Left ventricle myocardium inferior (tissue), 1 donor: Measurements from ENCODE around the gene RAD51B. TPM values are rescaled to one million over a fixed set of nuclear protein-coding genes. Genes with fewer than 3 reads are reported as not detected.

Experiments
- DNase-seq: peaks from one replicate; pipeline ENCODE4 v3.0.0-alpha.2; 2020
- H3K27ac ChIP-seq: fragments of 200-600 bp; replicated peaks from 2 replicates; pipeline ENCODE4 v1.8.0; 2021
- H3K27me3 ChIP-seq: fragments of 200-600 bp; 2 replicates; pipeline ENCODE4 v1.8.0; 2021; ENCODE audit warnings: low read depth
- H3K36me3 ChIP-seq: fragments of 200-600 bp; 2 replicates; pipeline ENCODE4 v1.8.0; 2021
- H3K4me1 ChIP-seq: fragments of 200-600 bp; 2 replicates; pipeline ENCODE4 v1.8.0; 2021
- H3K4me3 ChIP-seq: fragments of 200-600 bp; 2 replicates; pipeline ENCODE4 v1.8.0; 2021; ENCODE audit warnings: mild to moderate bottlenecking, moderate library complexity
- H3K9me3 ChIP-seq: fragments of 200-600 bp; replicated peaks from 2 replicates; pipeline ENCODE4 v1.8.0; 2021
- CTCF ChIP-seq: fragments of 200-600 bp; IDR thresholded peaks from 2 replicates; pipeline ENCODE4 v1.8.0; 2021; ENCODE audit warnings: antibody characterized with exemption, mild to moderate bottlenecking, borderline replicate concordance
- intact Hi-C: fragments of 100-400 bp; cut with micrococcal nuclease; formaldehyde crosslinking; loops from one replicate; pipeline ENCODE4 v1.11.0; 2022
- total RNA-seq: library from RNA; stranded (reverse); fragmentation: NEBNext Ultra II Directional; extraction: Animal tissue kit (Norgen Biotek cat#: 25700); gene quantifications from one replicate; pipeline ENCODE4 v1.2.1, GENCODE V29; 2021
- donor health status: DM: no; HTN: yes; CAD: no; lungs with severe emphysema.

Gene RAD51B
- total RNA-seq, 1 donor from 2014 or later: 2.4 TPM

- Histone ChIP-seq H3K36me3 (no peaks in the 10 kb centered on the region), H3K4me3 (no peak overlapping the region), H3K27me3 (no peaks in the 10 kb centered on the region), H3K9me3 (peaks cover under 1% of the 10 kb centered on the region), H3K27ac (no peak overlapping the region), H3K4me1 (no peaks in the 10 kb centered on the region)
- no peak for TF ChIP-seq CTCF
- intact Hi-C loops: no loop called here
- no peak for DNase-seq
These were observed 135.7 kb downstream of the RAD51B start for GRCh38 chr14:67955261-67955660.

- Histone ChIP-seq H3K9me3 (no peaks in the 10 kb centered on the region), H3K36me3 (no peaks in the 10 kb centered on the region), H3K27ac (no peak overlapping the region), H3K4me3 (no peak overlapping the region), H3K27me3 (no peaks in the 10 kb centered on the region), H3K4me1 (no peaks in the 10 kb centered on the region)
- no peak for DNase-seq
- intact Hi-C loops: no loop called here
- no peak for TF ChIP-seq CTCF
These were observed 138.4 kb downstream of the RAD51B start for GRCh38 chr14:67957946-67958345.

- Histone ChIP-seq H3K27ac (no peak overlapping the region), H3K27me3 (no peaks in the 10 kb centered on the region), H3K36me3 (no peaks in the 10 kb centered on the region), H3K9me3 (no peaks in the 10 kb centered on the region), H3K4me3 (no peak overlapping the region), H3K4me1 (no peaks in the 10 kb centered on the region)
- TF ChIP-seq CTCF: no peak
- intact Hi-C loops: no loop called here
- DNase-seq: no peak
These were observed 142.1 kb downstream of the RAD51B start for GRCh38 chr14:67961676-67962075.

GRCh38 chr14:67962215-67962644 lies 142.7 kb downstream of the RAD51B start:
- Histone ChIP-seq H3K27me3 (no peaks in the 10 kb centered on the region), H3K4me1 (no peaks in the 10 kb centered on the region), H3K36me3 (no peaks in the 10 kb centered on the region), H3K9me3 (no peaks in the 10 kb centered on the region), H3K4me3 (no peak overlapping the region), H3K27ac (no peak overlapping the region)
- no peak for TF ChIP-seq CTCF
- intact Hi-C loops: no loop called here
- DNase-seq: no peak

- DNase-seq: no peak
- Histone ChIP-seq H3K4me1 (no peaks in the 10 kb centered on the region), H3K4me3 (peak overlapping the region; percentile 16), H3K27ac (peak overlapping the region; percentile 12), H3K36me3 (no peaks in the 10 kb centered on the region), H3K9me3 (no peaks in the 10 kb centered on the region), H3K27me3 (no peaks in the 10 kb centered on the region)
- TF ChIP-seq CTCF: no peak
- intact Hi-C loops: no loop called here
These were observed 144.0 kb downstream of the RAD51B start for GRCh38 chr14:67963545-67963944.
